ENCODE measurements around the gene CHFR.
"Not testable (repeated sequence)": the region's sequence is repeated elsewhere in the genome, so short reads cannot be mapped to it uniquely, and the experiment has no call there.

CHFR gene

DNA sequence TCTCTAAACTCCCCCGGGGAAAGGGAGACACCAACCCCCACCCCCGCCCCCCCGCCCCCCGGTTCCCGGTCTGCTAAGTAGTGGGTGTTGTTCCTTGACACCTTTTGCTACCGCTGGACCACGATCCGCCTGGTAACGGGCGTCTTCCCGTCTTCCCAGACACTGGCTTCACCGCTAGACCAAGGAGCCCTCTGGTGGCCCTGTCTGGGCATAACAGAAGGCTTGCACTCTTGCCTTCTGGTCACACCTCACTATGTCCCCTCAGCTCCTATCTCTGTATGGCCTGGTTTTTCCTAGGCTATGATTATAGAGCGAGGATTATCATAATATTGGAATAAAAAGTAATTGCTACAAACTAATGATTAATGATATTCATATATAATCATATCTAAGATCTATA, 78.0 kb downstream of the CHFR start:
- DNase-seq (ENCODE audit: low spot score): peak; percentile 41

DNA sequence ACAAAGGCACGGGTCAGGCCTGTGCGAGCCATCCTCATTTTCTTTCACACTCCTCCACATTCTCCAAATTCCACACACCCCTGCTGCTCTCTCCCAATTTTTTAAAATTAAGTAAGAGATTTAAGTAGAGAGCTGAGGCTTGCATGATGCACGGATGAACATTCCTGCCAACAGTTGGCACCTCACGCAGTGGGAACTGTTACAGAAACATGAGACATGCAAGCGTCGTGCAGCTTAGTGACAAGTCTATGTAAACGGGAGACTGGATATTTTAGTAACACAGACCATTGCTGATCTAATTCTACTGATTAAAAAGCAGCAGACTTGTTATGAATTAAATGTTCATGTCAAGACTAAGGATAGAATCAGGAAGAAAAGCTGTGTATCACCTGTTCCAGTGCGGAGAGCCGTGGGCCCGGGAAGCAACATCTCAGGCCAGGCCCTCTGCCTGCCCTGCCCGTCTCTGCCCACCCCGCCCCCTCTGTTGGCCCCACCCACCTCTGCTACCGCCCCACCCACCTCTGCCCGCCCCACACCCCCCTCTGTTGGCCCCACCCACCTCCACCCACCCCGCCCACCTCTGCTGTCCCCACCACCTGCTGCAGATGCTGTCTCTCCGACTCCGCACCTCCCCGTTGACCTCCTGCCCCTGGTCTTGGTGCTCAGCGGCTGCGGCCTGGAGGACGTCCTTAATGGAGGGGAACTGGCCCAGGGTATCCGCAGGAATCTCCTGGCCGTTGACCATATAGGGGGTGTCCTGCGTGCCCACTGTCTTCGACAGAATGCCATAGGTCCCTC, 79.9 kb downstream of the CHFR start:
- DNase-seq (ENCODE audit: low spot score): no peak

DNA sequence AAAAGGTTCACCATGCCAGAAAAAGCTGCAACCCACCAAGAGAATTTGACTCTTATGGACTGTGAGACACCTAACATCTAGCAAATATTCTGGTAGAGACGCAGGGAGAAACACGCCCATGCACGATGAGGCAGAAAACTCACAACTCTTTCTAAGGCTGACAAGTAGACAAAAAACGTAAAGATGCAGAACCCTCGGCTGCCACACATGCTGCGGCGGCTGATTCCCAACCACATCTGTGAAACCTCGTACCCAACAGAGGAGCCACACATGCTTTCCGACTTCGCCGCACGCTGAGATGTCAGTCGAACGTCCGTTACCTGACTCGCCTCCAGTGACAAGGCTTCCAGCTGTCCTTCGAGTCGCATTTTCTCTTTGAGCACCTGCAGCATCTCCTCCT, 80.5 kb downstream of the CHFR start:
- no peak for DNase-seq (ENCODE audit: low spot score)

DNA sequence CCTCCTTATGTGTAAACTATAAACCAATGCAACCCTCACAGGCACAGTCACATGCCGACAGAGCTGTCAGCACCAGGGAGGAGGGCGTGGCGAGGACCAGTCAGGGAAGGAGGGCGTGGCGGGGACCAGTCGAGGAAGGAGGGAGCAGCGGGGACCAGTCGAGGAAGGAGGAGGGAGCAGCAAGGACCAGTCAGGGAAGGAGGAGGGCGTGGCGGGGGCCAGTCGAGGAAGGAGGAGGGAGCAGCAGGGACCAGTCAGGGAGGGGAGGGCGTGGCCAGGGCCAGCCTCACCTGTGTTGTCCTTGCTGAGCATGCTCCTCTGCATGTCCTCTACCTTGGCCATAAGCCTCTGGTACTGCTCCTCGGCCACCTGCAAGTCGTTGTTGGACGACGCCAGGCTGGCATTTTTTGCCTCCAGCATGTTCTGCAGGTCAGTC, 83.0 kb downstream of the CHFR start:
- no peak for DNase-seq (ENCODE audit: low spot score)

DNA sequence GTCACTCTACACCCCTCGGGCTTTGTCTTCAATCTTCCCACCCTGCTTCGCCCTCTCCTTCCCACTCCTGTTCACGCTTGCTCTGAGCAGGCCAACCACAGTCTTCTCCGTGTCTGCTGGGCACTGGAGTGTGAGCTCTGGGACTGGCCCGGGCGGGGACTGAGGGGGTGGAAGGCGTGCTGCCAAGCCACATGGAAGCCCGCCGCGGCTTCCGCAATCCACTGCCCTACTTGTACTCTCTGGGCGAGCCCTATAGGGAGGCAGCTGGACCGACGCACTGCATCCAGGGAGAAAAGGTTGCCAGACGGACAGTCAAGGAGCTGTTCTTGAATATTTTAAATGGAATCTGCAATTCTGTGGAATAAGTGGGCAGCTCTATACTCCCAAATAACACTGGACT, 83.5 kb downstream of the CHFR start:
- DNase-seq (ENCODE audit: low spot score): no peak

DNA sequence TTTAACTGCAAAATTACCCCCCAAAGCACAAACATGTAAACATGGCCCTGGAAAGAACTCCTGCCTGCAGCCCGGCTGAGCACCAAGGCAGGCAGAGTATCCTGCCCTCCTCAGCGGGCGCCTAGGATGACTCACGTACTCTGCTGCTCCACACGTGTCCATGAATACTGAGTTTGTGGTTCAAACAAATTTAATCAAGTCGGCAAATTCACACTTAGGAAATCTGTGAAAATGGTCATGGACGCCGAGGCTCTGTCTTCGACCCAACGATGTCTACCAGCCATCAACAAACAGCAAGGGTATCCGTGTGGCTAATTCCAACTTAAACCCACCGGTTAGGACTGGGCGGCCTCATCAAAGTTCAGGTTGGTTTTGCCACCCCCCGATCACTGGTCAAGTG, 84.3 kb downstream of the CHFR start:
- DNase-seq (ENCODE audit: low spot score): no peak

DNA sequence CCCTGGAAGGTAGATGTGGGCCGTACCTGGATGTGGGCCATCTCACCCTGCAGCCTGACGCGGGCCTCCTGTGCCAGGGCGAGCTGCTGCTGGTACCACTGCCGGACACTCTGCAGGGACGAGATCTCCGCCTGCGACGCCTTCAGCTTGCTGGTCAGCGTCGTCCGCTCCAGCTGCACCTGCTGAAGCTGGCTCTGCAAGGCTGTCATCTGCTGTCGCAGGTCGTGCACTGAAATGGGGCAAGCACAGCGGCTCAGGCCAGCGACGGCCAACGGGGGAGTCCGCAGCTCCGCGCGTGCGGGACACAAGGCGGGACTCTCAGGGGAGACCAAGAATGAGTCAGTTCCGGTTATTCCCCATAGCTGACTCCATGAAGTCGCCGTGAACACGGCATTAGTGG, 85.7 kb downstream of the CHFR start:
- DNase-seq (ENCODE audit: low spot score): no peak

DNA sequence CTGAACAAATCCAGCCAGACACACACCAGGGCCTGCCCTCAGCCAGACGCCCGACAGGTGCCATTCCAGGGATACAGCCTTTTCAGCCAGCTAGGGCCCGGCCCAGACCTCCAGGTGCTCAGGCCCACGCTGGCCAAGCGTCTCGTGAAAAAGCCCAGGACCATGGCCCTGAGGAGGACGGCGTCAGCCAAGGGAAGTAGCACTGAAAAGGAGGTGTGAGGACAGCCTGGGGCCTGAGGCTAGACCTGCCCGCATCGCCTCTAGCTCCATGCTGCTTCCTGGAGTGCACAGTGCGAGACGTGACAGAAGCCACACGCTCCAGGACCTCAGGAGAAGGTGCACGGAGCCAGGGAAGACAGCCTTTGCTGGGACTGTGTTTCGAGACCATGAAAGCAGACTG, 88.6 kb downstream of the CHFR start:
- no peak for DNase-seq (ENCODE audit: low spot score)

DNA sequence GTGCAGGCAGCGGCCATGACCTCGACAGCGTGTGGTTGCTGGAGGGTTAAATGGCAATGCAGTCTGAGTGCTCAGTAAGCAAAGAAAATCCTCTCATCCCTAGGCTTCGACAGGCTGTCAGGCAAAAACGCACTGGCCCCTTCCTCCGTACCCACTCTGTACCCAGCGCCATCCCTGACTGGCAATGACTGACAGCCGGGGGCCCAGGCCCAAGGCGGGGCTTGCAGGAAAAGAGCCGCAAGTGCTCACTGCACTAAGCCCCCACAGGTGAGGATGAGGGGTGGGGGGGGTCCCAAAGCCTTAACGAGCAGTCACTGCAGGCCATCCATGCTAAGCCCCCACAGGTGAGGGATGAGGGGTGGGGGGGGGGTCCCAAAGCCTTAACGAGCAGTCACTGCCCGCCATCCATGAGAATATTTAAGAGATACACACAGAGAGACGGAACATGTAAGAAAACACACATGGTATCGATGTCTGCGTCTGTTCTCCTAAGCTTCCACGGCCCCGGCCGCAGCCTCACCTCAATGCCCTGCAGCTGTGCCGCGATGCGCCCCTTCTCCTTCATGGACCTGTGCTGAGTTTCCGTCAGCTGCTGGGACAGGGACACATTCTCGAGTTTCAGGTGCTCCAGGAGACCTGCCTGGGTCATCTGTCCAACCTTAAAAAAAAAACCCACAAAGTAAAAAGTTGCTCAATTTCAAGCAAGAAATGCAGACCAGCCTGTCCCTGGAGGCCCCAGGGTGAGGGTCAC, 89.4 kb downstream of the CHFR start:
- no peak for DNase-seq (ENCODE audit: low spot score)

DNA sequence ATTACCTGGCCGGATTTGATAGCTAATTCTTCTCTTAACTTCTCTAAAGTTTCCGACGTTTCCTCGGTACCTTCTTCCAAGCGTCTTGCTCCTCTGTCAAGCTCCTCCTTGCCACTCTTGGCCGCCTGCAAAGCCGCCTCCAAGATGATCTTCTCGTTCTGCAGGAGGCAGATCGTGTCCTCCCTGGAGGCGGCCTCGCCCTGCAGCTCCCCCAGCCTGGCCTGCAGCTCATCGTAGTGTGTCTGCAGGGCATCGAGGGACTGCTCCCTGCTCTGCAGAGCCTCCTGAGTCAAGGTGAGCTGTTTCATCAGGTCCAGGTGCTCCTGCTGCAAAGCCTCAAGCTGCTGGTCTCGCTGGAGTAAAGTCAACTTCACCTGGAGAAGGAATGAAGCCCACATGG, 91.6 kb downstream of the CHFR start:
- DNase-seq (ENCODE audit: low spot score): no peak

DNA sequence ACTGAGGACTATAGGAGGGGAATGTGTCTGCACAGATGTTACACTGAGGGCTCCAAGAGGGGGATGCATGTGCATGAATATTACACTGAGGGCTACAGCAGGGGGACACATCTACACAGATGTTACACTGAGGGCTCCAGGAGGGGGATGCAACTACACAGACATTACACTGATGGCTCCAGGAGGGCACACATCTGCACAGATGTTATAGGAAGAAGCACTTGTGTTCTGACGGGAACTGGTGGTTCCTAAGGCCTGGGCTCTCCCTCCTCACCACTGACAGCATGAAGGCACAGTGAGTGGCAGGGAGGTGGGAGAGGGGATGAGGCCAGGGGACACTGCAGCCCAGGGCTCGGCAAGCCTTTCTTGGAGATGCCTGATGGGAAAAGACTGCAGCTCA, 95.5 kb downstream of the CHFR start:
- DNase-seq (ENCODE audit: low spot score): not testable (repeated sequence)

DNA sequence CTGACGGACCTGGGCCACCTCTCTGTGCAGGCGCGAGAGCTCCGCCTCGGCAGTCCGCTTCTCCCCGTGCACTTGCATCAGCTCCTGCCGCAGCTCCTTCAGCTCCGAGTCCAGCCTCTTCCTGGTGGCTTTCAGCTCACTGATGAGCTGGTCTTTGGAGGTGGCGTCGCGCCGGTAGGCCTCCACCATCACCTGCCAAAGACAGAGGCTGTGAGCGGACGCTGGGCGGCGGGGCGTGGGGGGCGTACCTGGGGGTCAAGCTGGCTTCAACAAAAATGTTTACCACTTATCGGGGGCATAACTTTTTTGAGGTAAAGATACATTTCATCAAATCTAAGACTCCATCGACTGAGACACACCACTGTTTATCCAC, 98.3 kb downstream of the CHFR start:
- DNase-seq (ENCODE audit: low spot score): no peak

DNA sequence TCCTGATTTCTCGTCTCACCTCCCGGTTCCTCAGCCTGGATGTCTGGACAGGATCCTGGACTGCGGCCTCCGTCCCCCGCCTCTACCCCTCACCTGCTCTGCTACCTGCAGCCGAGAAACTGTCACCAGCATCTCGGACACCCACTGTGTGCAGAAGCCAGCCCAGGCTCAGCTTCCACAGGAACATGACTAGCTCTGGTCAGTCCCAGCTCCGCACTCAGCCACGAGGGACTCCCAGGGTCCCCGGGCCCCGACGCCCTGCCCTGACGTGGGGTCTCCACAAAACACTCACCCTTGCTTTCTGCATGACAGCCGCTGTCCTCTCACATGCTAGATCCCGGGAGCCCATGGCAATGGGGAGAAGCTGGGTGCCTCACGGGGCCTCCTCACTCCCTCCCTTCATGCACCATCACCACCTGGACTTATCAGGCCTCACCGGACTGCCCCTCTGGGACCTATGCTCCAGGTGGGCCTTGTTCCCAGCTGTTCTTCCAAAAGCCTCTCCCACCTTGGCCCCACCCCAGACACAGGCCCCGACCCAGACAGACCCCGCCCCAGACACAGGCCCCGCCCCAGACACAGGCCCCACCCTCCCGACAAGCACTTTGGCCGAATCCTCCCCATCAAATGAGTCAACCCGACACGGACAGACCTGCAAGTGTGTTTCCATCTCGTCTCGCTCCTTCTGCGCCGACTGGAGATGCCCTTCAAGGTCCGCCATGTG, 98.9 kb downstream of the CHFR start:
- DNase-seq (ENCODE audit: low spot score): no peak

DNA sequence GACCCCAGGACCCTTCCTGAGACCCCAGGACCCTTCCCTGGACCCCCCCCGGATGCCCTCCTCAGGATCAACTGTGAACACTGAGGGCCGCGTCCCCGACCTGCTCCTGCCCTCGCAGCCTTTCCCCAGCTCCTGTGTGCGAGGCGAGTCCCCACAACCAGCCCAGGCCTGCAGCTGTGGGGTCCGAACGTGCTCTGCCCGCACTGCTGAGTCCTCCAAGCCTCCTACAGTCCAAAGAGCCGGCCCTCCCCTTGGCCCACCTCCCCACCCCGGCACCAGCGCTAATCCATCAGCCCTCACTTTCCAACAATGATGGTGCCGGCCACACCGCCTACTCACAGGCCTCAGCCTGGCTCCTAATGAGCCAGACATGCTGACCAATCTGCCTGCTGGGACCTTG, 99.5 kb downstream of the CHFR start:
- no peak for DNase-seq (ENCODE audit: low spot score)

DNA sequence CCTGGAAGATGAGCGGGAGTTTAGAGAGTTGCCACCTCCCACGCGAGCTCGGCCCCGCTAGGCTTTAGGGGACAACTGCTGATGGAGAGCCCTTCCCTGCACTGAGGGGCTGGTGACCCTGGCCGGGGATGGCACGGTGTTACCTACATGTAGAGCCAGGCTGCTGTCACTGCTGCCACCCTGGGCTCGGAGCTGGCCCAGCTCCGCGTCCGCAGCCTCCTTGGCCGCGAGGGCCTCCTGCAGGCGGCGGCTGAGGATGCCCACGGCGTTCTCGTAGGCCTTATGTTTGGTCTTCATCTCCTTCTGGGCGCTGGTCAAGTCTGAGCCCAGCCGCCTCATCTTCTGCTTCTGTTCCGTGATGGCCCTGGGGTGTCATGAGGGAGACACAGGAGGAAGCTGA, 101.2 kb downstream of the CHFR start:
- DNase-seq (ENCODE audit: low spot score): no peak

DNA sequence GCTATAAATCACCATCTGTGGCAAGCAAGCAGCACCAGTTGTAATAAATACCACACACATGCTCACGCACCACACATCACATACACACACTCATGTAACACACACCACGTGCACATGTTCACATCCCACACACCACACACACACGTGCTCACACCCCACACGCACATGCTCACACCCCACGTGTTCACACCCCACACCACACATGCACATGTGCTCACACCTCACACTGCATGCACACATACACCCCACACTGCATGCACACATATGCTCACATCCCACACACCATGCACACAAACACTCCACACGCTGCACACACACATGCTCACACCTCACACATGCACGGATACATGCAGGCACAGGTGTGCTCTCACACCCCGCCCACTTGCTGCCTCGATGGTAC, 102.8 kb downstream of the CHFR start:
- DNase-seq (ENCODE audit: low spot score): no peak

DNA sequence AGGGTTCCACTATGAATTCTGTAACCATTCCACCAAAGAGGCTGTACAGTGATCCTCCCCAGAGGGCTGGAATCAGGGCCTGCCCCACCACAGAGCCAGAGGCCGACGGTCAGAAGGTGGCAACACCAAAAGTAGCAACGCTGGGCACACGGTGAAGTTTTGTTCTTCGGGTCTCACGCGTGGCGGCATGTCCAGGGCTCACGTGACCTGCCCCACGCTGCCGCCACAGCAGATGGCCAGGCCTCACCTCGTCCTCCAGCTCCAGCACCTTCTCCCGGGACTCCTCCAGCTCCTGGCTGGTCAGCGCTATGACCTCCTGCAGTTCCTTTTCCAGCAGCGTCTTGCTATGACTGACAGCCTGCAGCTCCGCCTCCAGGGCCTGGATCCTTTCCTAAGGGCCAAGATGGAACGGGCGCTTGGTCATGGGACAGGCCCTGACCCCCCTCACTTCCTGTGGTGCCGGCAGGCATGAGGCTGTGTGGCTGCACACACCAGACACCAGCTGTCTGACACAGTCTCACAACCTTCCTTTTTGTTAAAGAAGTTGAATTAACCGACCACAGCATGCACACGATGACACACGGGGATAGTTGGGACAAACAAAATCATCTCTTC, 103.4 kb downstream of the CHFR start:
- no peak for DNase-seq (ENCODE audit: low spot score)
